Astrocyte of the spinal cord (primary cell): ENCODE results near the gene MPIG6B.

ENCODE experiments used
- DNase-seq: peaks from one replicate; pipeline ENCODE4 v3.0.0; 2011; ENCODE audit warnings: low read depth, low spot score
- H3K4me3 ChIP-seq: 2 replicates; pipeline ENCODE4 v1.5.1; 2011; ENCODE audit warnings: low read depth, mild to moderate bottlenecking, low read length, moderate library complexity
- in situ Hi-C: cut with HindIII; loops from 2 replicates; pipeline ENCODE4 v1.10.0; 2017; ENCODE audit warnings: low sequenced_read_pairs
- TF ChIP-seq, protein P1 (sequence below): IDR thresholded peaks from 2 replicates; pipeline ENCODE4 v1.5.1; 2012; ENCODE audit warnings: low read depth, mild to moderate bottlenecking, low read length, inconsistent platforms

MPIG6B gene

DNA sequence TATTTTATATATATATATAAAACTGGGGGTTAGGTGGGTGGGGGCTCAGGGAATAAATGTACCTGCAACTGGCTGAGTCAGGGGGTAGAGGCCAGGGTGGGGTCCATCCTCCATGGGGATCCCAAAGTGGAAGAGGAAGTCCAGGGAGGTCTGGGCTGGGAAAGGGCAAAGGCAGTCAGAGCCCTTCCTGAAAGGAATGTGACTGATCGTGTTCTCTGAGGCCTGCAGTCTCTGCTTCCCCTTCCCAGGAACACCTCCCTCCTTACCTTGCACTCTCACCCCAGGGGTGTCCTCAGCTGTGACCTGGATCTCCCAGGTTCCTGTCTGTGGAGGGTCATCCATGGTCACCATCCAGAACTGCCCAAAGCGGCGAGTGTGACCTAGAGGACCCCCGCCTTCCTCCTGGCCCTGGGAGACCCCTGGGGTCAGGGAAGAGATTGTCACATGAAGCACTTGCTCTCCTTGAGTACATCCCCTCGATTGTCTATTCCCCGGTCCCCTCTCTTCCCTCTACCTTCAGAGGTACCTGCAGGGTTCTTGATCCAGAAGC lies 44.0 kb downstream of the MPIG6B start:
- no peak for DNase-seq
- in situ Hi-C loops = no loop called here
- H3K4me3 ChIP-seq = no peak overlapping the region
- TF ChIP-seq, protein P1, sequence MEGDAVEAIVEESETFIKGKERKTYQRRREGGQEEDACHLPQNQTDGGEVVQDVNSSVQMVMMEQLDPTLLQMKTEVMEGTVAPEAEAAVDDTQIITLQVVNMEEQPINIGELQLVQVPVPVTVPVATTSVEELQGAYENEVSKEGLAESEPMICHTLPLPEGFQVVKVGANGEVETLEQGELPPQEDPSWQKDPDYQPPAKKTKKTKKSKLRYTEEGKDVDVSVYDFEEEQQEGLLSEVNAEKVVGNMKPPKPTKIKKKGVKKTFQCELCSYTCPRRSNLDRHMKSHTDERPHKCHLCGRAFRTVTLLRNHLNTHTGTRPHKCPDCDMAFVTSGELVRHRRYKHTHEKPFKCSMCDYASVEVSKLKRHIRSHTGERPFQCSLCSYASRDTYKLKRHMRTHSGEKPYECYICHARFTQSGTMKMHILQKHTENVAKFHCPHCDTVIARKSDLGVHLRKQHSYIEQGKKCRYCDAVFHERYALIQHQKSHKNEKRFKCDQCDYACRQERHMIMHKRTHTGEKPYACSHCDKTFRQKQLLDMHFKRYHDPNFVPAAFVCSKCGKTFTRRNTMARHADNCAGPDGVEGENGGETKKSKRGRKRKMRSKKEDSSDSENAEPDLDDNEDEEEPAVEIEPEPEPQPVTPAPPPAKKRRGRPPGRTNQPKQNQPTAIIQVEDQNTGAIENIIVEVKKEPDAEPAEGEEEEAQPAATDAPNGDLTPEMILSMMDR = no peak

DNA sequence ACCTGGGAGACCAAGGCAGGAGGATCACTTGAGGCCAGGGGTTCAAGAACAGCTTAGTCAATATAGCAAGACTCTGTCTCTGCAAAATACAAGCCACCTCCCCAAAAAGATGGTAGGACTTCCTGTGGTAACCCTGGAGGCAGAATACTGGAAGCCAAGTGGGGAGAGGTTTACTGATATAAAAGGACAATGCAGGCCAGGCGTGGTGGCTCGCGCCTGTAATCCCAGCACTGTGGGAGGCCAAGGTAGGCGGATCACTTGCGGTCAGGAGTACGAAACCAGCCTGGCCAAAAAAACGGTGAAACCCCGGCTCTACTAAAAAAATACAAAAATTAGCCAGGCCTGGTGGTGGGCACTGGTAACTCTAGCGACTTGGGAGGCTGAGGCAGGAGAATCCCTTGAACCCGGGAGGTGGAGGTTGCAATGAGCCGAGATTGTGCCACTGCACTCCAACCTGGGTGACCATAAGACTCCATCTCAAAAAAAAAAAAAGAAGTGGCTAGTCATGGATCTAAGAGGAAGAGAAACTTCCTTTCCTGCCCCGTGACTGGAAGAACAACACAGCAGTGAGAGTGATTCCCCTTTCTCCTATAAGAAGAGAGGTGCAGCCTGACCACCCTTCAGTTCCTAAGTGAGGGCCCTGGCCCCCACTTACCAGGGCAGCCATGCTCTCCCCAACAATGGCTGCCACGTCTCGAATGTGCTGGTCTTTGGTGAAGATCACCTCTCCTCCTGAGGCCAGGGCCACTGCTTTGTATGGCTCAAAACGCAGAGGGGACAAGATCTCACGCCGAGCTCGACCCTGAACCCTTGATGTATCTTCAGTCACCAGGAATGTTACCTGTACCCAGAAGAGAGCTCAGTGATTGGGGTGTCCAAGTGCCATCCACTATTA lies 45.4 kb downstream of the MPIG6B start:
- no peak overlapping the region for H3K4me3 ChIP-seq
- no peak for DNase-seq
- TF ChIP-seq, protein P1 = no peak
- in situ Hi-C loops = no loop called here

DNA sequence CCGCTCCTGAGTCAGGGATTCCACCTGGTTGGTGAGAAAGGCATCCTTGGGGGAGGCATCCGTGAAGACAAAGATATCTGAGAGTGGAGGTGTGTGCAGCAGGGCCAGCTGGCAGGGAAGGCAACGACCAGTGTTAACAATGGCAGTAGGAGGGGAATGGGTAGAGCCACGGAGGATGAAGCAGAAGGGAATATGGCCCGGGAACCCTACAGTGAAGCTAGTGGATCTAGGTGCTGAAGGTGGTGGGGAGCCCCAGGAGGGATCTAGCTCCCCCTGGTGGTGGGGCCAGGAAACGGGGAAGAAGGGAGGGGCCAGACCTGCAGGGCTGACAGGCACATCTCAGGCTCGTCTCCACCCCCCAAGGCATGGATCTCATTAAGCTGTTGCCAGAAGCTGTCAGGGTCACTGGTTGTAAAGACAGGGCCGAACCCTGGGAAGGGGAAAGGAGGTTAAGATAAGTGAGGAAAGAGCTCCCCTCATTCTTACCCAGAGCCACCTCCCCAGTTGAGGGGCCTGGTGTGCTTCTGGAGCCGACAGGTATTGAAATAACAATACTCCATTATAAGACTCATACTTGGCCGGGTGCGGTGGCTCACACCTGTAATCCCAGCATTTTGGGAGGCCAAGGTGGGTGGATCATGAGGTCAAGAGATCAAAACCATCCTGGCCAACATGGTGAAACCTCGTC lies 46.7 kb downstream of the MPIG6B start:
- in situ Hi-C loops = no loop called here
- H3K4me3 ChIP-seq = no peak overlapping the region
- TF ChIP-seq, protein P1 = peak; percentile 72
- no peak for DNase-seq

DNA sequence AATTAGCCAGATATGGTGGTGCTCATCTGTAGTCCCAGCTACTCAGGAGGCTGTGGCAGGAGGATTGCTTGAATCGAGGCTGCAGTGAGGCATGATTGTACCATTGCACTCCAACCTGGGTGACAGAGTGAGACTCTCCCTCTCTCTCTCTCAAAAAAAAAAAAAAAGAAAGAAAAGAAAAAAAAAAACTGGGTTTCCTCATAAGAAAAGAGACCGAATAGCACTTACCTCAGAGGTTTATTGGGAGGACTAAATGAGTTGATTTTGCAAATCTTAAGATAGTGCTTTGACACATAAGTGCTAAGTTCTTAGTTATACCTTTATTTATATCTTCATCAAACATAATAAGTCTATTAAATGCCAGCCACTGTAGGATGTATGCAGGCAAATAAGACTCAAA lies 47.7 kb downstream of the MPIG6B start:
- TF ChIP-seq, protein P1 = no peak
- no peak for DNase-seq
- in situ Hi-C loops = no loop called here
- H3K4me3 ChIP-seq = no peak overlapping the region

DNA sequence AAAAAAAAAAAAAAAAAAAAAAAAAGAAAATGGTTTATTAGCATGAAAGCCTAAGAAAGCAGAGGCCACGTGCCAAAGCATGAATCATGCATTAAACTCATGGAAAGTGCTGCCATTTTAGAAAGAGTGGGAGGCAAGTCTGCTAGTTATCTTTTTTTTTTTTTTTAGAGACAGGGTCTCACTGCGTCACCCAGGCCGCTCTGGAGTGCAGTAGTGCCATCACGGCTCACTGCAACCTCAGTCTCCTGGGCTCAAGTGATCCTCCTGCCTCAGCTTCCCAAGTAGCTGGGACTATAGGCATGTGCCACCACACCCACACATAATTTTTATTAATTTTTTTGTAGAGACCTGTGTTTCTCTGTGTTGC lies 48.8 kb downstream of the MPIG6B start:
- in situ Hi-C loops = no loop called here
- TF ChIP-seq, protein P1 = no peak
- no peak overlapping the region for H3K4me3 ChIP-seq
- no peak for DNase-seq

DNA sequence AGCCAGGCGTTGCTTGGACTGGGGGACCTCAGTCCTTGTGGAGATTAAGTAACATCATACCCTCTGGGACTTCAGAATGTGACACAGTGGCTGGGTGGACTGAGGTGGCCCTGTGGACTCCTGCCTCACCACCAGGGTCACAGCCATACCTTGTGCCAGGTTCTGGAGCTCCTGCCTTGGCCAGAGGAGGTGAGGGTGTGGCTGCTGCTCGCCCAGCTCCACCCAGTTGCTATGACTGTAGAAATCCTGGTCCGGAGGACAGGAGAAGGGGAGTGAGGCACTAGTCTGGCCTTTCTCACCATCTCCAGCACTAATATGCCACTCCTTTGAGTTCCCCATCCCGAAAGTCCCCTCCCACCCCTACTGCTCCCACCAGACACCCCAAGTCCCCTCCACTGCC lies 52.0 kb downstream of the MPIG6B start:
- DNase-seq = no peak
- no peak overlapping the region for H3K4me3 ChIP-seq
- in situ Hi-C loops = no loop called here
- TF ChIP-seq, protein P1 = no peak
